Duodenal mucosa (tissue), 2 donors: ENCODE data around the gene PLXNA2.

Experiments
- H3K27ac ChIP-seq: one replicate; pipeline ENCODE4 v1.7.0; 2013; ENCODE audit warnings: low read depth, low read length
- H3K27me3 ChIP-seq, 2 donors: one replicate each; pipeline ENCODE4 v1.7.0; 2013; ENCODE audit warnings: low read length in 2 of 2, control low read depth in 1 of 2; ENCODE audit not compliant: insufficient read depth in 2 of 2, control insufficient read depth in 1 of 2
- H3K36me3 ChIP-seq, 2 donors: one replicate each; pipeline ENCODE4 v1.7.0; 2013; ENCODE audit warnings: low read length in 2 of 2, control low read depth in 1 of 2; ENCODE audit not compliant: insufficient read depth in 2 of 2, control insufficient read depth in 1 of 2
- H3K4me1 ChIP-seq, 2 donors: one replicate each; pipeline ENCODE4 v1.7.0; 2013; ENCODE audit warnings: low read length in 2 of 2, control low read depth in 1 of 2; ENCODE audit not compliant: insufficient read depth in 2 of 2, control insufficient read depth in 1 of 2
- H3K4me3 ChIP-seq, 2 donors: one replicate each; pipeline ENCODE4 v1.7.0; 2013; ENCODE audit warnings: low read length in 2 of 2, low read depth in 1 of 2
- H3K9ac ChIP-seq, 2 donors: one replicate each; pipeline ENCODE4 v1.7.0; 2013; ENCODE audit warnings: low read length in 2 of 2, low read depth in 1 of 2
- H3K9me3 ChIP-seq, 2 donors: one replicate each; pipeline ENCODE4 v1.7.0; 2013; ENCODE audit warnings: low read length in 2 of 2, control low read depth in 1 of 2; ENCODE audit not compliant: control insufficient read depth in 1 of 2

PLXNA2 gene

DNA sequence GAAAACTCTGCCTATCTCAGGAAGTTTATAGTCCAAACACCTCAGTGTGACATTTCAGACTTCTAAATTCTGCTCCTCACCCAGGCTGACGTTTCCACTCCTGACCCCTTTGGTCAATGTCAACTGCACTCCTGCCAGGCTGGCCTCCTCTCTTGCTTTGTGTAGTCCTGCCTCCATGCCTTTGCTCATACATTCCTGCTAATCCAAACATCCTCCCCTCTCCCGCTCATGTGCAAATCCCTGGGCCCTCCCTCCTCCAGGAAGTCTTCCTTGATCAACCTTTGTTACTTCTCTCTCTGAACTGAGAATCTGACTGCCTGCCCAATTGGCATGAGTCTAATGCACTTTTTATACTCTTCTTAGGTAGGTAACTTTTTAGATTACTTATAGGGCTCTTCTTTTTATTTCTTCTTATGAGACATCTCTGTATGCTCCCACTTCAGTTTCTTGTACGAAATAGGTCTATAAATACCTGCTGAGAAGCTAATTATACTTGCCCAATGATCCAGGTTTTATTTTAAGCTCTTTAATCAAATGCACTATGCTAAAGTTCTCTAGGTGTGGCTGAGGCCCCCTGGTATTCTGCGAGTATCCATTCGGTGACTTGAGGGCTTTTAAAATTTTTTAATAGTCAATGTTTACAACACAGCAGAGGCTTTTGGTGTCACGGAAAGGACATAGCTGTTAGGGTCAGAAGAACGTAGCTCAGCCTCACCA, 128.1 kb downstream of the PLXNA2 start:
- Histone ChIP-seq H3K4me3 (no peak overlapping the region), H3K9ac (no peak overlapping the region), H3K27me3 (no peaks in the 10 kb centered on the region), H3K36me3 (peaks cover 0 to 3% of the 10 kb centered on the region in 2 donors), H3K9me3 (no peaks in the 10 kb centered on the region), H3K27ac (no peak overlapping the region), H3K4me1 (peaks cover 45 to 50% of the 10 kb centered on the region in 2 donors)

DNA sequence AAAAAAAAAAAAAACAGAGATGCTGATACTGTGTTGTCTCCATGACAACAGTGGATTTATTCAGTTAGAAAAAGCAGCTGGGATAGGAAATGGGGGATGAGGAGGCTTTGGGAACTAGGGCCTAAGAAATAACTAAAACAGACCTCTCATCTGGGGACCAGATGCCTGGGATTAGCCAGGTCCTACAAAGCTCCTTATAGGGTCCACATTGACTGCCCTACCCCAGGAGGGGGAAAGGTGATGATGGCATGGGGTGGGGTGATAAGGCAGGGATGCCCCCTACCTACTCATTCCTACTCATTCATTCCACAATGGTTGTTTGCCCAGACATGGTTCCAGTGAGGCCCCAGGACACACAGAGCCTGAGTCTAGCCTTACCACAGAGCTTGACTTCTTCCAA, 131.2 kb downstream of the PLXNA2 start:
- no peak overlapping the region for H3K9ac ChIP-seq
- H3K9me3 ChIP-seq = no peaks in the 10 kb centered on the region
- H3K27me3 ChIP-seq = no peaks in the 10 kb centered on the region
- H3K27ac ChIP-seq = no peak overlapping the region
- peaks cover 25% of the 10 kb centered on the region in 2 donors for H3K4me1 ChIP-seq
- H3K36me3 ChIP-seq = peaks cover 0 to 3% of the 10 kb centered on the region in 2 donors
- H3K4me3 ChIP-seq = no peak overlapping the region

DNA sequence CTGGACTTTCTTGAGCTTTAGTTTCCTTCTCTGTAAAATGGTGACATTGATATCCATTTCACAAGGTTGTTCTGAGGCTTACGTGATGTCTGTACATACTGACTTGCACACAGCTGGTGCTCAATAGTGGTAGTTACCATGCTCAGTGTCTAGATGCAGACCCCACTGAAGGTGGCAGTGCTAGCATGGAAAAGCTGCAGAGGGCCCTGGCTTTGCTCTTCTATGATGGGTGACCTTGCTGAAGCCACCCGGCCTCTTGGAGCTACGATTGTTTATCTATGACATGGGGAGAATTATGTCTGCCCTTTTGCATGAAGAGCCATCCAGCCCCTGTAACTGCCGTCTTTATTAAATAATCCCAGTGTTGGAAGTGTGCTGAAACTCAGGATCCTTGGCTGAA, 131.8 kb downstream of the PLXNA2 start:
- Histone ChIP-seq H3K4me1 (peaks cover 24 to 25% of the 10 kb centered on the region in 2 donors), H3K36me3 (peaks cover 0 to 3% of the 10 kb centered on the region in 2 donors), H3K4me3 (no peak overlapping the region), H3K27me3 (no peaks in the 10 kb centered on the region), H3K27ac (no peak overlapping the region), H3K9ac (no peak overlapping the region), H3K9me3 (no peaks in the 10 kb centered on the region)

DNA sequence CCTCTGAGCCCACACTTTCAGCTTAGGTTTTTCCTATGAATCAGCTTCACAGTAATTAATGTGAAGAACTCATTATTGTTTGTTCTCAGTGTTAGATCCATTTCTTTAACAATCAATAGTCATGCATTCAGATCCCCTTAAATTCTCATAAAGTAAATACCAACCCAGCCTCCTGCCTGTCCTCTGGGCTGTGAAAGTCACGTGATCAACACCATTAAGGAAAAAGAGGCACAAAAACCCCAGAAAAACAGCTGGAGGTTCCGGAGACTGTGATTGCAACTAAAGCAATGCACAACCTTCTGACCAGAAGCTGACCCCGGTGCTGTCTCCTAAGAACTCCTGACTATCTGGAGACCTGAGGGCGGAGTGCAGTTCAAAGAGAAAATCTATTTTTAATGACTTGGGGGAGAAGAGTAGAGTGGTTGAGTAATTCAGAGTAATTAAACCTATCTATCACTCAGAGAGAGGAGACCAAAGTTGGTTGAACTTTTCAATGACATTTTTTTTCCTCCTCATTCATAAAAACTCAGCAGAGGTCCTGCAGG, 132.5 kb downstream of the PLXNA2 start:
- Histone ChIP-seq H3K9ac (no peak overlapping the region), H3K4me1 (peaks cover 23 to 26% of the 10 kb centered on the region in 2 donors), H3K27ac (no peak overlapping the region), H3K36me3 (peaks cover 0 to 3% of the 10 kb centered on the region in 2 donors), H3K9me3 (no peaks in the 10 kb centered on the region), H3K4me3 (no peak overlapping the region), H3K27me3 (no peaks in the 10 kb centered on the region)

DNA sequence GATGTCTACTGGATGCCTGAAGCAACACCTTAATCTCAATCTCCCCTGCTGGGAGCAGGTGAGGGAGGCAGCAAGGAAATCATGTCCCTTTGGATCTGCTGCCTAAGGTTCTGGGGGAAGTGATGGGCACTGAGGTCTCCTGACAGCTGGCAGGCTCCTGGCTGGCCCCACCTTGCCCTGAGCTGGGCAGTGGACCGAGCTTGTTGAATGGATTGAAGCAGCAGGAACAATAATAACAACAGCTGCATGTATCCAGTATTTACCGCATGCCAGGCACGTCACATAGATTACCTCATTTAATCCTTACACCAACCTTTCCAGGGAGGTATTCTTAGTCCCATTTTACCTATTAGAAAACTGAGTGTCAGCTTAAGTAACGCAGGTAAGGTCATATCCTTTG, 133.9 kb downstream of the PLXNA2 start:
- Histone ChIP-seq H3K27ac (no peak overlapping the region), H3K4me3 (no peak overlapping the region), H3K9ac (no peak overlapping the region)

DNA sequence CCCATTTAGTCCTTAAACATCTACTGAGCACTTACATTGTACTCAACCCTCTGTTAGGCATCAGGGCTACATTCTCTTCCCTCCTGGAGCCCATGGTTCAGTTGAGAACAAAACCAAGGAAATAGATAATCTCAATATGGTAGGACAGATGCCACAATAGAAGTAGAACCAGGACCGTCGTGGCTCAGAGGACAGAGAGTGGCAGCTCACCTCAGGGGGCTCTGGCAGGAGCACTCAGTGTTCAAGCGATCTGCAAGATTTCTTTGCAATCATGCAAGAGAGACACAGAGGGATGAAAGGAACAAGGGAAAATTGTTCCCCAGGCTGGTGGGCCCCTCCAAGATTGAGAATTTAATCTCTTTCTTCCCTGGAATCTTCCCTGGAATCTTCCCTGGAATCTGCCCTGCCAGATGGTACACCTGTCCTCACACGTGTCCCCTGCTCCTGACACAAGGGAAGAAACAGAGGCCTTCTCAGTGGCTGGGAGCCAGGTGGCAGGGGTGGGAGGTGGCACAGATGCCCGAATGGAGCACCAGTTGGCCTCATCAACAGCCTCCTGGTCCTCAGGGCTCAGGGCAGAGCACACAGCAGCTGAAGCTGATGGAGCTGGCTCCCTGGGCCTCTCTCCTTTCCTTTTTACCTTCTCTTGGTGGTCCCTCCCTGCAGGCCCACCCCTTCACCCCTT, 135.4 kb downstream of the PLXNA2 start:
- H3K4me3 ChIP-seq = no peak overlapping the region
- H3K4me1 ChIP-seq = peaks cover 37 to 43% of the 10 kb centered on the region in 2 donors

More for the DNA sequence above, 133.9 kb downstream of the PLXNA2 start:
- no peaks in the 10 kb centered on the region for H3K27me3 ChIP-seq
- H3K4me1 ChIP-seq = peaks cover 26 to 28% of the 10 kb centered on the region in 2 donors
- H3K9me3 ChIP-seq = no peaks in the 10 kb centered on the region
- H3K36me3 ChIP-seq = peaks cover 0 to 3% of the 10 kb centered on the region in 2 donors

DNA sequence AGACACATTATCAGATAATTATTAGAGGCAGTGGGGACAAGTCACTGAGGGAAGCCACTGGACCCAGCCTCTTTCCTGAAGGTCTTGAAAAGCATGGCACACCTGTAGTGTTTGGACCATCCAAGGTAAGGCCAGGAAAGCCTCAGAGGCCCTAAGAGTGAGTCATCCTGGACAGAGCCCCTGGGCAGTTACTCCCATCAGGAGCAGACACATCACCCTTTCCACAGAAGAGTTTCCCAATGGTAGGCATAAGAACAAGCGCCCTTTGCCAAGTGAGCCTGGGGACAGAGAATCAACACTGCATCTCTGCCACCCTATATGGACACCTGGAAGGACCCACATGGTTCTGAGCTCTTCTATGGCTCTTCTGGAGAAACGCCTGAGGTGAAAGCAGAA, 136.0 kb downstream of the PLXNA2 start:
- Histone ChIP-seq H3K4me1 (peaks cover 37 to 49% of the 10 kb centered on the region in 2 donors), H3K9me3 (no peaks in the 10 kb centered on the region), H3K36me3 (peaks cover 0 to 4% of the 10 kb centered on the region in 2 donors), H3K27ac (no peak overlapping the region), H3K9ac (no peak overlapping the region), H3K27me3 (no peaks in the 10 kb centered on the region), H3K4me3 (no peak overlapping the region)

More for the DNA sequence above, 135.4 kb downstream of the PLXNA2 start:
- Histone ChIP-seq H3K27me3 (no peaks in the 10 kb centered on the region), H3K36me3 (peaks cover 0 to 4% of the 10 kb centered on the region in 2 donors), H3K27ac (no peak overlapping the region), H3K9ac (no peak overlapping the region), H3K9me3 (no peaks in the 10 kb centered on the region)

DNA sequence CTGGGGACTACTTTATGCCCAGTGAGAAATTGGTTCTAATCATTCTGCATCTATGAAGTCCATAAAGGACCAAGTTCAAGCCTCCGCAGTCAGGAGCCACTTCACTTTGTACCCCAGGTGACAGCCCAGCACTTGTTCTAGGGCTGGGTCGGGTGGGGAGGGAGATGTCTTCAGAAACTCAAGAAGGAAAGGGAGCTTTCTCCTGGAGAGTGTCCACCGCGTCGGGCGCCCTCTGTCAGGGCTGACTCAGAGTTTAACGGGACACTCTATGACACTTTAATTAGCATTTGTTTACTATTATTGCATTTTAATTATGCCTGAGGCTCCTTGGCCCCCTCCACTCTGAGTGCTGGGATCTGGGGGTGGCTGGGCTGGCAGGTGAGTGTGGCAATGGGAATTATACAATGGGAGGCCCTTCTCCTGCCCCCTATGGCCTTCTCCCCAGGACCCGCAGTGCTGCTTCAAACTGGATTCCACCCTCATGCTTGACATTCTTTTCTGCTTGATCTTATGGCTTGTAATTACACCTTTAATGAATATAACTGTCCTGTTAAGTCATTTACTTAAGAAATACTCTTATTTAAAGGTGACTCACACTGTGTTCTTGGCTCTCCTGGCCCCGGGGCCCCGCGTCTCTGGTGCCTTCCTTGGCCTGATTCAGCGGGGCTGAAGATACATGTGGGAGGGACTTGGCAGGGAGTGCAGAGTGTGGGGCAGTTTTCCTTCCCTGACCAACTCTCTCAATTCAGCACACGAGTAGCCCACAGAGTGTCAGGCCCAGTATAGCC, 136.6 kb downstream of the PLXNA2 start:
- no peak overlapping the region for H3K27ac ChIP-seq
- H3K4me1 ChIP-seq = peaks cover 43 to 54% of the 10 kb centered on the region in 2 donors
- peaks cover 0 to 7% of the 10 kb centered on the region in 2 donors for H3K36me3 ChIP-seq

DNA sequence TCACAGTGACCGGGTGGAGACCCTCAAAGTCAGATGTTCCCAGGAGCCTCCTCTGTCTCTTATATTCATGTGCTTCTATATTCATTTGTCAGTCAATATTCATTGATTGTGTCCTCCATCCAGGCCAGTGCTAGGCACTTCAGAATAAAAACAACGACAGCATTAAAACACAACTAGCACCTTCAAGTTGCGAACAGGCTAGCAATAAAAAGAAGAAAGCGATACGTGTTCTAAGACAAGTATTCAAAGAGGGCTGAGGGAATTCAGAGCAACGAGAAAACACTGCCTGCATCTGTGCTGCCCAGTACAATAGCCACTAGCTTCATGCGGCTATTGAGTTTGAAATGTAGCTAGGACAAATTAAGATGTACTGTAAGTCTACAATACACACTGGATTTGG, 138.0 kb downstream of the PLXNA2 start:
- Histone ChIP-seq H3K27ac (no peak overlapping the region), H3K9ac (no peak overlapping the region), H3K36me3 (peaks cover 0 to 7% of the 10 kb centered on the region in 2 donors), H3K27me3 (no peaks in the 10 kb centered on the region), H3K4me1 (peaks cover 47 to 56% of the 10 kb centered on the region in 2 donors), H3K4me3 (no peak overlapping the region), H3K9me3 (no peaks in the 10 kb centered on the region)

More for the DNA sequence above, 136.6 kb downstream of the PLXNA2 start:
- Histone ChIP-seq H3K27me3 (no peaks in the 10 kb centered on the region), H3K9me3 (no peaks in the 10 kb centered on the region), H3K9ac (no peak overlapping the region), H3K4me3 (no peak overlapping the region)
